Uterus (tissue), 2 donors: Measurements from ENCODE around the gene LRP1B.

Experiments
- CTCF ChIP-seq, 4 experiments: fragments of 200-600 bp in 2 of 4; fragments of 450-650 bp in 2 of 4; sonication (generic) in 2 of 4; IDR thresholded peaks; one replicate each; pipeline ENCODE4 v1.5.1; 2016 to 2019; ENCODE audit warnings: antibody characterized with exemption in 4 of 4, mild to moderate bottlenecking in 2 of 4, moderate library complexity in 1 of 4
- POLR2A ChIP-seq, 2 donors: fragments of 450-650 bp; IDR thresholded peaks; one replicate each; pipeline ENCODE4 v1.6.1; 2016; ENCODE audit warnings: antibody characterized with exemption in 2 of 2, mild to moderate bottlenecking in 1 of 2, moderate library complexity in 1 of 2

GRCh38 chr2:142136571-142136970, 5.8 kb upstream of the LRP1B start:
- TF ChIP-seq CTCF (IDR thresholded peaks at IDR 0.05) (no peak), POLR2A (IDR thresholded peaks at IDR 0.05) (no peak)
